GM13977 (cell line): Measurements from ENCODE around the gene FAM25A.
"Not testable (repeated sequence)": the region's sequence is repeated elsewhere in the genome, so short reads cannot be mapped to it uniquely, and the experiment has no call there.

ENCODE experiments used
- DNase-seq: peaks from one replicate; pipeline ENCODE4 v3.0.0; 2012; ENCODE audit warnings: low spot score
- in situ Hi-C: fragments of 300-500 bp; cut with MboI; formaldehyde crosslinking; loops from one replicate; pipeline ENCODE4 v1.12.0; 2022; ENCODE audit warnings: low sequenced_read_pairs, low pct_unique_long_range_greater_than_20kb, mixed read lengths, inconsistent platforms; ENCODE audit not compliant: unreplicated experiment
- TF ChIP-seq, protein P1 (sequence below): IDR thresholded peaks from 2 replicates; pipeline ENCODE4 v1.5.1; 2012; ENCODE audit warnings: mild to moderate bottlenecking, control low read depth; ENCODE audit not compliant: insufficient read depth; ENCODE audit errors: extremely low read depth, missing control alignments

Gene FAM25A

GRCh38 chr10:87020056-87020455, at the start of gene FAM25A:
Gene FAM25A (plus strand): TSS chr10:87020294. CDS start chr10:87020325, 31 bp downstream.
- in situ Hi-C loops, DNase-seq: not testable (repeated sequence)

GRCh38 chr10:86970982-86971231, 49.2 kb upstream of the FAM25A start:
- TF ChIP-seq, protein P1, sequence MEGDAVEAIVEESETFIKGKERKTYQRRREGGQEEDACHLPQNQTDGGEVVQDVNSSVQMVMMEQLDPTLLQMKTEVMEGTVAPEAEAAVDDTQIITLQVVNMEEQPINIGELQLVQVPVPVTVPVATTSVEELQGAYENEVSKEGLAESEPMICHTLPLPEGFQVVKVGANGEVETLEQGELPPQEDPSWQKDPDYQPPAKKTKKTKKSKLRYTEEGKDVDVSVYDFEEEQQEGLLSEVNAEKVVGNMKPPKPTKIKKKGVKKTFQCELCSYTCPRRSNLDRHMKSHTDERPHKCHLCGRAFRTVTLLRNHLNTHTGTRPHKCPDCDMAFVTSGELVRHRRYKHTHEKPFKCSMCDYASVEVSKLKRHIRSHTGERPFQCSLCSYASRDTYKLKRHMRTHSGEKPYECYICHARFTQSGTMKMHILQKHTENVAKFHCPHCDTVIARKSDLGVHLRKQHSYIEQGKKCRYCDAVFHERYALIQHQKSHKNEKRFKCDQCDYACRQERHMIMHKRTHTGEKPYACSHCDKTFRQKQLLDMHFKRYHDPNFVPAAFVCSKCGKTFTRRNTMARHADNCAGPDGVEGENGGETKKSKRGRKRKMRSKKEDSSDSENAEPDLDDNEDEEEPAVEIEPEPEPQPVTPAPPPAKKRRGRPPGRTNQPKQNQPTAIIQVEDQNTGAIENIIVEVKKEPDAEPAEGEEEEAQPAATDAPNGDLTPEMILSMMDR: no peak
- DNase-seq: no peak
- in situ Hi-C loops: no loop called here

- in situ Hi-C loops: no loop called here
- DNase-seq: peak; percentile 90
- TF ChIP-seq, protein P1: no peak
These were observed 48.7 kb upstream of the FAM25A start for GRCh38 chr10:86971232-86971991.

GRCh38 chr10:86972613-86973380, 47.3 kb upstream of the FAM25A start:
- no peak for DNase-seq
- TF ChIP-seq, protein P1: no peak
- in situ Hi-C loops: no loop called here

DNA sequence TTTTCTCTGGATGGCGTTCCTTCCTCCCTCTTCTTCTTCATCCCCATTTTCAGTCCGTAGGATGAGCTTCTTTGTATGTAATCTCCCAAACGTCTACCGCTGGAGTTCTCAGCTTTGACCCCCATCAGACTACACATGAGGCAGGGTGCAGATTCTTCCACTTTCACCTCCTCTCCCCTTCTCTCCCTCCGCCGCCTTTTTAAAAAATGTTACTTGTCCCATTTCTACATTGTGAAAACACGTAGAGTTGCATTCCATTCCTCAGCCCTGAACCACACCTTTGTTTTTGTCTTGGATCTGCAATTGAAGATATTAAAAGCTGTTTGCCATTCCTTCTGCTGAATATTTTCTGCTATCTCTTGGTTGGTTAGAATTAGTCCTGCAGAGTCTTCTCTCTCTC, 45.6 kb upstream of the FAM25A start:
- TF ChIP-seq, protein P1: no peak
- in situ Hi-C loops: no loop called here

GRCh38 chr10:86976362-86977056, 43.6 kb upstream of the FAM25A start:
- in situ Hi-C loops: no loop called here
- DNase-seq: no peak
- TF ChIP-seq, protein P1: no peak

More for the DNA sequence above, 45.6 kb upstream of the FAM25A start:
- no peak for DNase-seq

- in situ Hi-C loops, DNase-seq: not testable (repeated sequence)
These were observed 41.6 kb upstream of the FAM25A start for GRCh38 chr10:86978457-86978856.
